Muscle layer of colon (tissue), 2 donors: ENCODE data around the gene RUVBL1.

Experiments
- H3K27ac ChIP-seq: one replicate; pipeline ENCODE4 v1.7.0; 2013; ENCODE audit warnings: low read depth, mild to moderate bottlenecking, low read length, moderate library complexity
- H3K27me3 ChIP-seq, 2 donors: one replicate each; pipeline ENCODE4 v1.7.0; 2013; ENCODE audit warnings: low read length in 2 of 2, mild to moderate bottlenecking in 2 of 2; ENCODE audit not compliant: insufficient read depth in 2 of 2, control insufficient read depth in 1 of 2
- H3K36me3 ChIP-seq: one replicate; pipeline ENCODE4 v1.7.0; 2013; ENCODE audit warnings: mild to moderate bottlenecking, low read length; ENCODE audit not compliant: insufficient read depth
- H3K4me1 ChIP-seq: one replicate; pipeline ENCODE4 v1.7.0; 2013; ENCODE audit warnings: mild to moderate bottlenecking, low read length; ENCODE audit not compliant: insufficient read depth
- H3K4me3 ChIP-seq, 2 donors: one replicate each; pipeline ENCODE4 v1.7.0; 2013; ENCODE audit warnings: low read length in 2 of 2, low read depth in 1 of 2, mild to moderate bottlenecking in 1 of 2, moderate library complexity in 1 of 2
- H3K9ac ChIP-seq: one replicate; pipeline ENCODE4 v1.7.0; 2013; ENCODE audit warnings: low read length
- H3K9me3 ChIP-seq: one replicate; pipeline ENCODE4 v1.7.0; 2013; ENCODE audit warnings: mild to moderate bottlenecking, low read length
- donor health status: abdominal sarcoma.
- donor health status: Adenocarcinoma of cecum.

RUVBL1 gene

DNA sequence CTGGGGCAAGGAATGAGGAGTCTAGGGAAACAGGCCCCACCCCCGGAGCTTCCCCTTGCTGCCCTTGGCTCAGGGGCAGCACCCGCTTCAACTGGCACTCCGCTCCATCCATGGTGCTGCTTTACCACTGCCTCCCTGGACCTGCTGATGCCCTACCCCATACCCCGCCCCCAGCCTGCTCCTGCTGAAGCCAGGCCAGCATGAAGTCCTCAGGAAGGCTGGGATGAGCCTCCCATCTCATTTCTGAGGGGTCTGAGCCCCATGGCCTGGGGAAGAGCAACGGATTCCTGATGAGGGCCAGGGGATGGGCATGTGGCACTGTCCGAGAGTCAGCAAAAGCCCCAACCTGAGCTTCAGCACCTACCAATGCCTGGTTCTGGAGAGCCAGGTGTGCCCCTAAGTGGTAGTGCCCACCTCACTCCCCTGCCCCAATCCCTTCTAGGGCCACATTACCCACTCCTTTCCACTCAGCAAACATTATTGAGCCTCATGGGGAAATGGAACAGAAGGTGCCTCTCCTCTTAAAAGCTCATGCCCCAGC, 50.4 kb downstream of the RUVBL1 start:
- Histone ChIP-seq H3K9me3 (no peaks in the 10 kb centered on the region), H3K4me3 (no peak overlapping the region), H3K4me1 (peaks cover 13% of the 10 kb centered on the region), H3K9ac (no peak overlapping the region), H3K27ac (no peak overlapping the region), H3K27me3 (no peaks in the 10 kb centered on the region), H3K36me3 (peaks cover 38% of the 10 kb centered on the region)

DNA sequence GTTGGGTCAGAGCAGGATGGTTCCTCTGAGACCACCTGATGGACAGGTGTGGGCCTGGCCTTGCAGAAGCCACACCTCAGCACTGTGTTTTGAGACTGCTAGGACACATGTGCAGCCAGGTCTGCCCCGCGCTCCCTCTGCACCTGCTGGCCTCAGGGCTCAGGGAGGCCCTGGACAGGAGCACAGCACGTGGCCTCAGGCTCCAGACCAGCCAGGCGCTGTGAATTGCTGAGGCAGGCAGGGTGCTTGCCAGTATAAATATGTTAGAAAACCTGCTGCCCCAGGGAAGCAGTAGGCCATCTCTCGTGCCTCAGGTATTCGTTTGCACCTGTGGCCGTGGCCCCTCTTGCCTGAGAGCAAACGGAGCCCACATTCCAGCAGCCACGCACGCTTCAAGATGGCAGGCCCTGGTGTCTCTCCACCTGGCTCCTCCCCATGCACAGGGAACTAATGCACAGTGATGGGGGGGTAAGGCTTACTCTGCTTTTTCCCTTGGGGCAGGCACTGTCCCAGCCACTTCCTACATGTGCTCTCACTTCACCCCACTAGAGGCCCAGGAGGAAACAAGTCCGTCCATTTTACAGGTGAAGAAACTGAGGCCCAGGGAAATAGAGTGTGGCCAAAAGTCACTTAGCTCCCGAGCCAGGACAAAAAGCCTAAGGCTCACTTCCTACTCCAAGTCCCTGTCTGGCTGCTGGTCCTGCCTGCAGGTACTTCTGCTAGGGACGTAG, 51.0 kb downstream of the RUVBL1 start:
- peaks cover 45% of the 10 kb centered on the region for H3K36me3 ChIP-seq

DNA sequence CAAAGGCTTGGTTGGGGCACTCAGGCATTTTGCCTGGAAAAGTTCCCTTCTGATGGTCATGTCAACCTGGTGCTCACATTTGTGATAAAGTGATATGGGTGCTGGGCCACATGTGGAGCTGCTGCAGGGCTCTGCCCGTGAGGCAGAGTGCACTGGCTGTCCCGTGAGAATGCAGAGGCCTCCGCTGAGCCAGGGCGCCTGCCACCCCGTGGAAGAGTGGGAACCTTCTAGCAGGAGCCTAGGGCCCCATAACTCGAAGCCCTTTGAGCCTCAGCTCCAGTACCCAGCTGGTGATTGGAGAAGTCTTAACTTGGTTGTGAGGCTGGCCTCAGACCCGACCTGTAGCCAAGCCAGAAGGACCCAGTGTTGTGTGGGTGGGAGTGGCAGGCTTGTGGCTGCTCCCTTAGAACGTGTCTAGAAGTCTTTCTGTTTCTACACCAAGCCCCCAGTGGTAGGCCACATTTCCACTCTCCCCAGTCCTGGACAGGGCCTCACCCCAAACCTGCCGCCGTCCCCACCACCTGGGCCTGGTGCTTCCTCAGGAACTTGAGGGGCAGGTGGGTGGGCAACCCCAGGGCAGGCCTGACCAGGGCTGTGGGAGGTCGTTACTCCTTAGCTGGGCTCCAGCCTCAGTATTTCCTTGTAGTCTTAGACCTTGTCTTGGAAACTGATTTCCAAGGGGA, 51.7 kb downstream of the RUVBL1 start:
- Histone ChIP-seq H3K9ac (no peak overlapping the region), H3K27ac (no peak overlapping the region), H3K4me1 (peaks cover 8% of the 10 kb centered on the region), H3K27me3 (no peaks in the 10 kb centered on the region), H3K4me3 (no peak overlapping the region), H3K9me3 (no peaks in the 10 kb centered on the region), H3K36me3 (peaks cover 52% of the 10 kb centered on the region)

More for the DNA sequence above, 51.0 kb downstream of the RUVBL1 start:
- no peak overlapping the region for H3K9ac ChIP-seq
- H3K4me1 ChIP-seq, result peaks cover 12% of the 10 kb centered on the region
- no peaks in the 10 kb centered on the region for H3K9me3 ChIP-seq
- no peaks in the 10 kb centered on the region for H3K27me3 ChIP-seq
- H3K27ac ChIP-seq, result no peak overlapping the region
- no peak overlapping the region for H3K4me3 ChIP-seq

GRCh38 chr3:128070898-128071591, 52.6 kb downstream of the RUVBL1 start:
- Histone ChIP-seq H3K4me1 (peaks cover 2% of the 10 kb centered on the region), H3K4me3 (no peak overlapping the region), H3K27me3 (no peaks in the 10 kb centered on the region), H3K9me3 (no peaks in the 10 kb centered on the region), H3K9ac (no peak overlapping the region), H3K36me3 (peaks cover 61% of the 10 kb centered on the region), H3K27ac (no peak overlapping the region)

DNA sequence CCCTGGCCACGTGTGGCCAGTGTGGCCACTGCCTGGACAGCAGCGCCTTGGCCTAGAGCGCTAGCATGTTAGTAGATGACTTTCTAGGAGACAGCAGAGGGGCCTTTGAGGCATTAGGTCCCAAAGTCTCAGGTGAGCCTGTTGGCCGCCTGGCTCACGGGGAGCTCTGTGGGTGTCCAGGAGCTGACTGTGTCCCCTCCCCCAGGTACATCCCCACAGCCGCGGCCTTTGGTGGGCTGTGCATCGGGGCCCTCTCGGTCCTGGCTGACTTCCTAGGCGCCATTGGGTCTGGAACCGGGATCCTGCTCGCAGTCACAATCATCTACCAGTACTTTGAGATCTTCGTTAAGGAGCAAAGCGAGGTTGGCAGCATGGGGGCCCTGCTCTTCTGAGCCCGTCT, 54.3 kb downstream of the RUVBL1 start:
- H3K36me3 ChIP-seq, result peaks cover 76% of the 10 kb centered on the region
- H3K9me3 ChIP-seq, result no peaks in the 10 kb centered on the region
- H3K4me1 ChIP-seq, result no peaks in the 10 kb centered on the region
- H3K4me3 ChIP-seq, result no peak overlapping the region
- no peaks in the 10 kb centered on the region for H3K27me3 ChIP-seq
- no peak overlapping the region for H3K9ac ChIP-seq
- H3K27ac ChIP-seq, result no peak overlapping the region

DNA sequence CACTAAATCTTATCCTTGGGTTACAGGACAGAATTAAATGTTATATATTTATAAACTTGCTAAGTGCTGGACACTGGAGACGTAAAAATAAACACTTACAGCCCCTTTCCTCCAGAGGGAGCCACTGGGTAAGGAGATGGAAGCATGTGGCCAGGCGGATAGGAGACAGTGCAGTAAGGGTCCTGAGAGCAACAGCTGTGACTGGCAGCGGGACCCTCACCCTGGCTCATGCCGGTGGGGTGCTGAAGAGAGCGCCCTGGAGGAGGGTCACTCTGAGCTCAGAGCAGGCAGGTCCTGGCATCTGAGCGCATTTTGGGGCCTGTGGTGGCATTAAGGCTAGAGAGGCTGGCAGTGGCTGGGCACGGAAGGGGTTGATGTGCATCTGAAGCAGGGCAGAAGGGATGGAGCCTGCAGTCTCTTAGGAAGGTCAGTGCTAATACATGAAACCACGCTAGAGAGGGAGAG, 55.4 kb downstream of the RUVBL1 start:
- H3K36me3 ChIP-seq, result peaks cover 85% of the 10 kb centered on the region

DNA sequence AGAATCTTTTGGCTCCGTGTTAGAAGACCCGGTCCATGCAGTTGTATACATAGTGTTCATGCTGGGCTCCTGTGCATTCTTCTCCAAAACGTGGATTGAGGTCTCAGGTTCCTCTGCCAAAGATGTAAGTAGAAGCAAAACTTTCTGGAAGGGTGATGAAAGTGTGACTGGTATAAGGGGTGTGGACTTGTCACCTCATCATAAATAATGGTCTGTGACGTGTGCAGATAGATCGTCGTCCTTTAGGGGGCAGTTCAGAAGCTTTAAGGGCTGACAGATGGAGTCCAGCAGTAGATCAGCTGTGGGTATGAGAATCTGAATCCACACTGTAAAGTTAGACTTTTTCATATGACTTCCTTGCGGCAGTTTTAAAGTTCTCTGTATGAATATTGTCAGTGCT, 56.1 kb downstream of the RUVBL1 start:
- Histone ChIP-seq H3K27me3 (no peaks in the 10 kb centered on the region), H3K4me1 (no peaks in the 10 kb centered on the region), H3K9me3 (no peaks in the 10 kb centered on the region), H3K9ac (no peak overlapping the region), H3K27ac (no peak overlapping the region), H3K4me3 (no peak overlapping the region), H3K36me3 (peaks cover 88% of the 10 kb centered on the region)

More for the DNA sequence above, 55.4 kb downstream of the RUVBL1 start:
- Histone ChIP-seq H3K27me3 (no peaks in the 10 kb centered on the region), H3K9me3 (no peaks in the 10 kb centered on the region), H3K27ac (no peak overlapping the region), H3K4me1 (no peaks in the 10 kb centered on the region), H3K4me3 (no peak overlapping the region), H3K9ac (no peak overlapping the region)

DNA sequence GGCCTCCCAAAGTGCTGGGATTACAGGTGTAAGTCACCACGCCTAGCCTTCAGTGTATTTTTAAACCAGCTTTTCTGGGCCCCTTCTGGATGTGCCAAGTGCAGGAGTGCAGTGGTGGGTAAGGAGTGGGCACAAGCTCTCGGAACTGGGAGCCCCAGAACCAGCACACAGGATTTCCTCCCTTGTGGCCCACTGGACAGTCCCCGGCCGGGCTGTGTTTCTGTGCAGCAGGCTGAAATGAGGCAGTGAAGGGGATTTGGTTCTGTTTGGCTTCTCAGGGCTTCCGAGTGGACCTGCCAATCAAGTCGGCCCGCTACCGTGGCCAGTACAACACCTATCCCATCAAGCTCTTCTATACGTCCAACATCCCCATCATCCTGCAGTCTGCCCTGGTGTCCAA, 56.9 kb downstream of the RUVBL1 start:
- H3K9ac ChIP-seq, result no peak overlapping the region
- no peaks in the 10 kb centered on the region for H3K4me1 ChIP-seq
- no peaks in the 10 kb centered on the region for H3K9me3 ChIP-seq
- H3K36me3 ChIP-seq, result peaks cover 95% of the 10 kb centered on the region
- no peak overlapping the region for H3K27ac ChIP-seq
- H3K27me3 ChIP-seq, result no peaks in the 10 kb centered on the region
- H3K4me3 ChIP-seq, result no peak overlapping the region

DNA sequence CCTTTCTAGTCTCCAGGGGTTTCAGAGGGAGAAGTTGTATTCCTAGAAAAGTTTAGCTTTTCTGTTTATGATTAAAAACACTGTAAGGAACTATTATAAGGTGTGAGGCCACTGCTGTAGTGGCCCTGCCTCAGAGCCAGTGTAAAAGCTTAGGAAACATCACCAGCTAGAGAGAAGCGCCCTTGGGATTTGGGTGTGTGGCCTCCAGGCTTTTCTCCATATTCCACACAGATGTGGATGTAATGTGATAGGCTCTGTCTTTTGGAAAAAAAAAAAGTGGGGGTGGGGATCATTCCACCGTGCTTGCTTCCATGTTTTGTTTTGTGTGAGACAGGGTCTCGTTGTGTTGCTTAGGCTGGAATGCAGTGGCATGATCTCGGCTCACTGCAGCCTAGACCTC, 57.5 kb downstream of the RUVBL1 start:
- Histone ChIP-seq H3K27ac (no peak overlapping the region), H3K9ac (no peak overlapping the region), H3K27me3 (no peaks in the 10 kb centered on the region), H3K36me3 (peaks cover 95% of the 10 kb centered on the region), H3K9me3 (no peaks in the 10 kb centered on the region), H3K4me1 (no peaks in the 10 kb centered on the region), H3K4me3 (no peak overlapping the region)

DNA sequence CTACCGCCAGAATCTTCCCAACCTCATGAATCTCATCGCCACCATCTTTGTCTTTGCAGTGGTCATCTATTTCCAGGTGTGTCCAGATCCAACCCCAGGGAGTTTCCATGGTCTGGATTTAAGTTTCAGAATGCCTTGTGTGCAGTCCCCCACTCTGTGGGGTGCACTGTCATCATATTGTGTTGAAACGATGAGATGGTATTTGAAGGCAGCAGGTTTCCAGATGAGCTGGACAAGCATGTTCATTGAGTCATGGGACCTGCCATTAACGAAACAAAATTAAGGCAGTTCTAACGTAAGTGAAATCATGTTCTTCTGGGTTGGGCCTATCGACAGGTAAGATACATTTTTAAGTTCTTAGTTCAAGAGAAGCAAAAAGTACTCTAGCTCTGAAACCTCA, 58.6 kb downstream of the RUVBL1 start:
- H3K27ac ChIP-seq, result no peak overlapping the region
- H3K4me3 ChIP-seq, result no peak overlapping the region
- peaks cover 95% of the 10 kb centered on the region for H3K36me3 ChIP-seq
- H3K9me3 ChIP-seq, result no peaks in the 10 kb centered on the region
- H3K9ac ChIP-seq, result no peak overlapping the region
- H3K27me3 ChIP-seq, result no peaks in the 10 kb centered on the region
- H3K4me1 ChIP-seq, result no peaks in the 10 kb centered on the region

DNA sequence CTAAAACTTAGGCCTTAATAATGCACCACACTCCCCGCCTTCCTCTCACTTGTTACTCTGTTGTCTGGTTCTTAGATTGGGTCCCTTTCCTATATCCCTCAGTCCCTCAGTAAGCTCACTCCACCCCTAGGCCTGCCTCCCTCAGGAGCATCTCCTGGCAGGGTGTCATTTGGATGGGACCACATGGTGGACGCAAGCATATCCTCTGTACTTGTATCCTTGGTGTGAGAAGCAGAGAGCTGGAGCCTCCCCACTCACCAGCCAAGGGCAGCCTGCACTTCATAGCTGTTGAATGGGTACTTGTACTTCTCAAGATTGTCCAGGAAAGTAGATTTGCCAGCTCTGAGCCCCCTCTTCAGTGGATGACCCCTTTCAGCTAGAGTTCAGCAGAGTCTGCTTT, 59.7 kb downstream of the RUVBL1 start:
- no peak overlapping the region for H3K27ac ChIP-seq
- no peak overlapping the region for H3K4me3 ChIP-seq
- H3K27me3 ChIP-seq, result no peaks in the 10 kb centered on the region
- no peak overlapping the region for H3K9ac ChIP-seq
- peaks cover 95% of the 10 kb centered on the region for H3K36me3 ChIP-seq
- no peaks in the 10 kb centered on the region for H3K9me3 ChIP-seq
- H3K4me1 ChIP-seq, result no peaks in the 10 kb centered on the region
